HG03342 (cell line): ENCODE data around the gene MOSMO.
"Not testable (repeated sequence)": the region's sequence is repeated elsewhere in the genome, so short reads cannot be mapped to it uniquely, and the experiment has no call there.

ENCODE experiments used
- ATAC-seq: cut with Tn5 transposase; IDR thresholded peaks from one replicate; pipeline ENCODE4 v1.9.1; 2021; ENCODE audit warnings: mild to moderate bottlenecking, moderate library complexity; ENCODE audit not compliant: unreplicated experiment

Gene MOSMO

DNA sequence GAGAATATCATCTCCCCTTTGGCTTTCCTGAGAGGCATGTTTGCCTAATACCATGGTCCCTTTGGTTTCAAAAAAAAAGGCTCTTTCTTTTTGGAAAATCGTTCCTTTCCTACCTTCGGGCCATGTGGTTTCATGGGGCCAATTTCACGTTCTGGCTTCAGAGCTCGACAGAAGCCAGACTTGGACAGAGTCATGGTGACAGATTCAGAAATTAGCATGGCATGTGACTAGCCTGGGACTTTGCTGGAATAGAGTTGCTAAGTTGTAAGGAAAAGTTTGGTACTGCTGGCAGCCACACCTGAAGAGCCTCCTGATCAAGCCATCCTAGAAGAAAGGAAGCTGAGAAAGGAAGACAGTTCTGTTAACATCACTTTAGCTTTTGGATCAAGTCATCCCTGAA lies 82.0 kb downstream of the MOSMO start:
- ATAC-seq = no peak

DNA sequence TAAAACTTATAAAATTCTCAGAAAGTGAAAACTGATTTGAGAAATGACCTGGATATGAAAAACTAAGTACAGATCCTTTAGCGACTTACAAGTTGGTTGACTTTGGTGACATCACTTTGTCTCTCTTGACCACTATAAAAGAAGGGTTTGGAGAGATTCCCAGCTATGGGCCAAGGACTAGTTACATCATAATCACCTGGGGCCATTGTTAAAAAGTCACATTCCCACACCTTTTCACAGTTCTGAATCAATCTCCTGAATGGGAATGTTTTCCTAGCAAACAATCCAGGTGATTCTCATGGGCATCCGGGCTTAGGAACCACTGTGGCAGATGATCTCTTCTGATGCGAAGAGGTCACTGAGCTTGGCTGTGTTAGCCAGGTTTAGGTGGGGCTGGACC lies 83.8 kb downstream of the MOSMO start:
- ATAC-seq = no peak

DNA sequence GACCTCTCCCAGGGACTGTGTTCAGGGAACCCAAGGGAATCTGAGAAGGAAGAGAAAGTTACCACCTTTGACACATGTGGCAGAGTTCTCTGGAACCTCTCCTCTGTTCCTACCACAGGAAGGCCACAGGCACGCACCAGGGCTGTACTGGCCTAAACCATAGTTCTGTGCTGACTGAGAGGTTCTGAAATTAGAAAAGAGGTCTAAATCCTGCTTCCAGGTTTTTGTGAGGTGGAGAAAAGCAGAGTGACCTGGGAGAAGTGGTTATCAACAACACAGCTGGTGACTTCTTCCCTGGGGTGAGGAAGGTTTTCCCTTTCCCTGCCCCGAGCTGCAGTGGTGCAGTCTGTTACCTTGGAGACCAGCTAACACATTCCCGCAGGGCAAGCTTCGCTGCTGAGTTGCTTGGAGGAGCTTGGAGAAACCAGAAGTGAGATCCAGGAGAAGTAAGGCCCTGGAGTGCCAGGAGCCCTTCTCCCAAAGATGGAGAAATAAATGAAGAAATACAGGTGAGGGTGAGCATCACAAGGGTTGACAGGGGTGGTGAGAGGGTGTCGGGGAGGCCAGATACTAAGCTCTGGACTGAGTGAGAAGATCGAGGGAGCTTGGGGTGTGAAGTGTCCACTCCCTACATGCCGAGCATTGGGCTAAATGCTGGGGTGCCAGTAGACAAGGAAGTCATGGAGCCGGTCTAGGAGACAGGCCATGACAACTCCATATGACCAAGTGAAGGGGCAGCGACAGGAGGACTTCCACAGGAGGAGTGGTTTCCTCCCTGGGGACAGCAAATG lies 84.4 kb downstream of the MOSMO start, which contains the start of gene VWA3A:
Gene VWA3A, plus strand, starts transcription at position 399 of the 791 bp plus-strand sequence. Its CDS starts 97 bp downstream, at position 496.
- ATAC-seq = no peak

DNA sequence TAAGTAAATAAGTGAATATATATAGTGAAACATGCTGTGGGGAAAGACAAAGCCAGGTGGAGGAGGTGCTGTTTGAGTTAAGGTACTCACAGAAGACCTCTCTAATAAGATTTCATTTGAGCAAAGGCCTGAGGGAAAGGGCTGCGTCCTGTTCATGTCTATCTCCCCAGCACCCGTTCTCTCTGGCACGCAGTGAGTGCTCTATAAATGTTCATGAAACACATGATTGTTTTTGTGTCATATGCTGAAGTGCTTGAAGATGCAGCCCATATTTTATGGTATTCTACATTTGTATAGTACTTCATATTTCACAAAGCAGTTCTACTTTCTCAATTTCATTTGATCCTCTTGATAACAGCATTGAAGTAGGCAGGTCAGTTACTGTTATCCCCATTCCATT lies 85.4 kb downstream of the MOSMO start:
- ATAC-seq = no peak

DNA sequence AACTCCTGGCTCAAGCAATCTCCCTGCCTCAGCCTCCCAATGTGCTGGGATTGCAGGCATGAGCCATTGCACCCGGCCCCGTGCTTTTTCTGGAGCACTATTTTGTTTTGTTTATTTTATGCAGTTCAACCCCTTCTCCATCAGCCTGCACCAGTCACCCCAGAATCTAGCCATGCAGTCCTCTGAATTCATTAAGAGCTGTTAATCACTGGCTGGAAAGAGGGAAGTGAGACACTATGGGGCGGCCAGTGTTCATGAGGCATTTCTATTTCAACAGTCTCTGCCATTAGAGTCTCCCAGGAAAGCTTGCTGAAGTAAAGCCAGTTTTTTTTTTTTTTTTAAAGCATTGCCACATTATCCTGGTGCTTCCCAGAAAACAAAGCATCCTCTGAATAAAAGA lies 86.1 kb downstream of the MOSMO start:
- no peak for ATAC-seq

DNA sequence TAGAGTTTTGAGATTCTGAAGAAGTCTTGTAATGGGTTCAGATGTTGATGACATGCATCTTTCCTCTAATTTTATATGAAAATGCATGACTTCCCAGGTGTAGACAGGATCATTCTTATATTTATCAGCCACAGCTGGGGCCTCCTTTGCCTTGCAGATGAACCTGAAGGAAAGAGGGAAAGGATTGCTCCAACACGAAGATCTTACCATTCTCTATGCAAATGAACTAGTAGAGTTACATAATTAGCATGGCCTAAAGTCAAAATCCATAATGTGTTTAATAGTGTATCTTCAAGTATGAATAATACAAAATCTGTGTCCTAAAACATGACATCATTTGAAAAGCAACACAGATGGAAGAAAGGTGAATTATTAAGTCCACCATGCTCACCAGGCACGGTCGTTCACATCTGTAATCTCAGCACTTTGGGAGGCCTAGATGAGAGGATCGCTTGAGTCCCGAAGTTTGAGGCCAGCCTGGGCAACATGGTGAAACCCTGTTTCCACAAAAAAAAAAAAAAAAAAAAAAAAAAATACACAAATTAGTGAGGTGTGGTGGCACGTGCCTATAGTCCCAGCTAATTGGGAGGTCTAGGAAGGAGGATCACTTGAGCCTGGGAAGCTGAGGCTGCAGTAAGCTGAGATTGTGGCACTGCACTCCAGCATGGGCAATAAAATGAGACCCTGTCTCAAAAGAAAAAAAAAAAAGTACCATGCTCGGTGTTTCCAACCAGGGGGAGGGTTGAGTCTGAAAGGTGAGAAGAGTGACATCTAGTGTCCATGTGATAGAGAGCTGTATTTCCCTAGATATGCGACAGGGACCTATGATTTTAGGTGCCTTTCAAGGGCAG lies 90.7 kb downstream of the MOSMO start:
- ATAC-seq = no peak

DNA sequence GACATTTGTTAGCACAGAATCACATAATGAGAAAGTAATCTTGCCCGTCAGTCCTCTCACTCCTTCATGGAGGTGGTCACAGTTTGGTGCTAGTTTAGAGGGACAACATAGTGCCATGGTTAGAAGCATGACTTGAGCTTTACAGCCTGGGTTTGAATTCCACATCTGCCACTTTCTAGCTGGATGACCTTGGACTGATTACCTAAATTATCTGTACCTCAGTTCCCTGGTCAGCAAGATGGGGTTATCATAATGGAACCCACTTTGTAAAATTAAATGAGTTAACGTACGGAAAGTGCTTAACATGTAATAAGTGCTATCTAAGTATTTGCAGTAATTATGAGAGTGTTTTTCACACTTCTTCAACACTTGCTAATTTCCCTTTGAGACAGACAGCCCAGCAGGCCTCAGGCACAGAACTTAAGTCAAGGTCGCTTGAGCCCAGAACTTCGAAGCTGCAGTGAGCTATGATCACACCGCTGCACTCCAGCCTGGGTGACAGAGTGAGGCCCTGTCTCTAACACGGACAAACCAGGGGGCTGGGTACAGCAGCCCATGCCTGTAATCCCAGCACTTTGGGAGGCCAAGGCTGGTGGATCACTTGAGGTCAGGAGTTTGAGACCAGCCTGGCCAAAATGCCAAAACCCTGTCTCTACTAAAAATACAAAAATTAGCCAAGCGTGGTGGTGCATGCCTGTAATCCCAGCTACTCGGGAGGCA lies 91.5 kb downstream of the MOSMO start:
- no peak for ATAC-seq

DNA sequence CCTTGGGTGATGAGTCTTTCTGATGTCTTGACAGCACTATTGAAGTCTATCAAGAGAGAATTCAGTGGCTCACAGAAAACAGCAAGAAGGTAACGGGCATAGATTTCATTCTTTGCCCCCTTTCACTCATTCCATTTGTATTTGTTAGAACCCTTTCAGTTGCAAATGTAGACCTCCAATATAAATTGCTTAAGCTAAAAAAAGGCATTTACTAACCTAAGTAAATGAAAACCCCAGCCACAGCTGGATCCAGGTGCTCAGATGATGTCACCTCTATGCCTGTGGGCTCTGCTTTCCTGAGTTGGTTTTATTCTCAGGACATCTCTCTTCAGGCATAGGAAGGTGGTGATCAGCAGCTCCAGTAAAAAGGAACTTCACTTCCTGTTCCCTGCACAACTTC lies 95.5 kb downstream of the MOSMO start:
- no peak for ATAC-seq

DNA sequence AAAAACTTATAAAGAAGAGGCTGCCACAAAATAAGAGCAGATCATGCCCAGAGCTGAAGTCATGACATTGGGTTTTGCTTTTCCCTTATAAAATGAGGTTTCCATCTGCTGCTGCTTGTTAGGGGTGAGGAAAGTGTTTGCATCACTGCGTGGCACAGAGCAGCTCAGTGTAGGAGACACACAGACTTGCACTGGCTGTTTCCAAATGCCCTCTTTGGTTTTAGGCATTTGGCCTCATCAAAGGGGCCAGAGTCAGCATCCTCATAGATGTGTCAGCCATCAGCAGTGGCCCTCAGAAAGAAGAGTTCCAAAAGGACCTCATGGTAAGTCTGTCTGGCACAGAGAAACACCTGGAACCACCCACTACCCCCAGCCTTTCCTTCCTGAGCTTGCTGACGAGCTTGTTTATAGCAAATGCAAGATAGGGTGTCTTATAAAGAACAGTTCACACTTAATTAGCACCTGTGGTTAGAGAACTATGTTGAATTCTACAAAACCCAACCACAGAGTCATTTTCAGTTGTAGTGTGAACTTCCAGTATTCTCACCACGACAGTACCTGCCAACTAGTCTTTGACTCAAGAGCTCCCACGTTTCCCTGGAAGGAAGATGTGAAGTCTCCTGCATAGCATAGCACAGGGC lies 101.5 kb downstream of the MOSMO start:
- ATAC-seq = no peak

DNA sequence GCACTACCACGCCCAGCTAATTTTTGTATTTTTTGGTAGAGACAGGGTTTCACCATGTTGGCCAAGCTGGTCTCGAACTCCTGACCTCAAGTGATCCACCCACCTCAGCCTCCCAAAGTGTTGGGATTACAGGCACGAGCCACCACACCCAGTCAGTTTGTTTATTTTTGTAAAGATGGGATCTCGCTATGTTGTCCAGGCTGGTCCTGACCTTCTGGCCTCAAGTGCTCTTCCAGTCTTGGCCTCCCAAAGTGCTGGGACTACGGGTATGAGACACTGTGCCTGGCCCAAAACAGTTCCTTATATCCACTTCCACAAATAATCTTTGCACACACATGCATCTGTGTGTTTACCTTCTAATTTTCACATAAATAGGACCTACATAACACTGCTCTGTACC lies 103.7 kb downstream of the MOSMO start:
- not testable (repeated sequence) for ATAC-seq

DNA sequence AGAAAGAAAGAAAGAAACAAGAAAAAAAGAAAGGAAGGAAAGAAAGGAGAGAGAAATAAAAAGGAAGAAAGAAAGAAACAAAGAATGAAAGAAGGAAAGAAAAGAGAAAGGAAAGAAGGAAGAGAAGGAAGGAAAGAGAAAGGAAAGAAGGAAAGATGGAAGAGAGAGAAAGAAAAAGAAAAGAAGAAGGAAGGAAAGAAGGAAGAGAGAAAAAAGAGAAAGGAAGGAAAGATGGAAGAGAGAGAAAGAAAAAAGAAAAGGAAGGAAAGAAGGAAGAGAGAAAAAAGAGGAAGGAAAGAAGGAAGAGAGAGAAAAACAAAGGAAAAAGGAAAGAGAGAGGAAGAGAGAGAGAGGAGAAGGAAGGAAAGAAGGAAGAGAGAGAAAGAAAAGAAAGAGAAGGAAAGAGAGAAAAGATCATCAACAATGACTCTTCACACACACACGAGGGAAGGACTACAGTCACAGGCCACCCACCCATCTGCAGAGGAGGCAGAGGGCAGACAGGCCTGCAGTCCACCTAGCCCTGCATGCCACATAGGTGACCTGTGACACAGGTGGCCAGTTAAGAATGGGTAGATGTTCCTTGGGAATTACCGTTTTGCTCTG lies 108.3 kb downstream of the MOSMO start:
- no peak for ATAC-seq

DNA sequence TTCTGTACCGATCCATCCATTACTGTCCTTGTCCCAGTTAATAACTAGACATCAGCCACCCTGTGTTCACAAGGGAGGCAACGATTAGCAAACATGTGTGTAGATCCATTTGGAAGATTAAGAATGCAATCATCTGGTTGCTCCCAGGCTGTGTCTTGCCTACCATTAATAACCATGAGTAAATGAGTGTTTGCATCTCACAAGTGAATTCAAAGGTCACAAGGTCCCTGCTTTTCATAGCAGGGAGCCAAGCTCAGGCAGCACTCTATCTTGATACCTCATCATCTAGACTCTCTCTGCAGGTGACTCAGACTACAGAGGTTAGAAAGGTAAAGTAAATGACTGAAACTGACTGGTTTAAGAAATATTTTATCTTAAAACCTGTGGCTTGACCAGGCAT lies 109.7 kb downstream of the MOSMO start:
- ATAC-seq = no peak

DNA sequence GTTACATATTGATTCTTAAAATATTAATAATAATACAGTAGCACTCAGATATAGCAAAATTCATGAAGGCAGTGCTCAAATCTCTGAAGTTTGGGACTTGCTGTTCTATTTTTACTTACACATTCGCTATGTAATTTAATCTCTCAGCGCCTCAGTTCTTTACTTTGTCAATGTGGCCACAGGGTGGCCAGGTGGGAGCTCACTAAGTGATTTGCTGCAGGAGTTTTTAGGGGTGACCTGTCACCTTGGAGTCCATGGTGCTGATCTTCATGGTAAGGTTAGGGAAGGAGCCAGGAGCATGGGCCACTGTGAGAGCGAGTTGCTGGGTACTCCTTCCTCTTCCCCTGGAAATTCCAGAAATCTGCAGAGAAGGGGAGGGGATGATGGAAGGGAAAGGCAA lies 112.5 kb downstream of the MOSMO start:
- ATAC-seq = no peak

DNA sequence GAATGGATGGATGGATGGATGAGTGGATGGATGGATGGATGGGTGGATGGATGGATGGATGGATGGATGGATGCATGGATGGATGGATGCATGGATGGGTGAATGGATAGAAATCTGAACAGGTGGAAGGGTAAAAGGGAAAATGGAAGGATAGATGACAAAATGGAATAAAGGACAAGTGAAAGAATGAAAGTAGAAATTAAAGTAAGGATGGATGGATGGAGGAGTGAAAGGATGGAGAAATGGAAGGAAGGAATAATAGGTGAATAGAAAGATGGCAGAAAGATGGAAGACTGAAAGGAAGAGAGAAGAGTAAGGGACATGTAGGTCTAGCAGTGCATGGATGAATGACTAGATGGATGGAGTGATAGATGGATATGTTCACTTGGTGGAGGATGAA lies 114.3 kb downstream of the MOSMO start:
- ATAC-seq = no peak

DNA sequence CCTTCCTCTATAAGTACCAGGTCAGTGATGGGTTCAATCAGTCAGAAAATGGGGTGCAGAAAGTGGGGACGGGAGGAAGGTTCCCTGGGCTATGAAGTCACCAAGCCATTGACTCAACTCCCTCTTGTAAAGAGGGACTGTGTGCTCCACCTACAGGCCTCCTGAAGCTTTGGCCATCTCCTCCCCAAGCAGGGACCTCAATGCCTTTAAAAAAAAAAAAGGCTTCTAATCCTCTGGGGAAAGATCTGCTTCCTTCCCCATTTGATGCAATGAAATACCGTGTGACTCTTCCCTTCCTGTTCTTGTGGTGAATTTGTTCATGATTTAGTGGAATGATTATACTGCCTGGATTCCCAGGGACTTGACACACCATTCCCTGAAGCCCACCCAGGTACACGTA lies 115.2 kb downstream of the MOSMO start:
- ATAC-seq = no peak

DNA sequence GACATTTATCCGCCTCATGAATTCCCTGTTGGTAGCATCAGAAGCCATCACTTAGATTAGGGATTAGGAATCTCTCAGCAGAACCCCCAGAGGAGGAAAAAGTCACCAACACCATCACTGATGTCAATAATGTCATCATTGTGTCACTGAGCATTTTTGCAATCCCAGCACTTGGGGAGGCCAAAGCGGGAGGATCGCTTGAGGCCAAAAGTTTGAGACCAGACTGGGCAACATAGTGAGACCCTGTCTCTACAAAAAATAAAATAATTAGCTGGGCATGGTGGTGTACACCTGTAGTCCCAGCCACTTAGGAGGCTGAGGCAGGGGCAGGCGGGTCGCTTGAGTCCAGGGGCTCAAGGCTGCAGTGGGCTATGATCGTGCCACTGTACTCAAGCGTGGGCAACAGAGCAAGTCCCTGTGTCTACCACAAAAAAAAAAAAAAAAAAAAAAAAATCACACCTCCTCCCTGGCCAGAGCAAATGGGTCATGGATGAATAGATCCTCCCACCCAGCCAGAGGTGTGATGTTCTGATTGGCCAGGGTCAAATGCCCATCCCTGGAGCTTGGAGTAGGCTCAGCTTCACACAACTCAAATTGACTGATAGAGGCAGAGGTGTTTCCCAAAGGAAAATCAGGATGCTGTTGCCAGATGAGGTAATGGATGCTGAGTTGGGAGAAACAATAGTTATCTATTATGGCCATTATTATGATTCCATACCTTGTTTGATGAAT lies 116.0 kb downstream of the MOSMO start:
- ATAC-seq = no peak

DNA sequence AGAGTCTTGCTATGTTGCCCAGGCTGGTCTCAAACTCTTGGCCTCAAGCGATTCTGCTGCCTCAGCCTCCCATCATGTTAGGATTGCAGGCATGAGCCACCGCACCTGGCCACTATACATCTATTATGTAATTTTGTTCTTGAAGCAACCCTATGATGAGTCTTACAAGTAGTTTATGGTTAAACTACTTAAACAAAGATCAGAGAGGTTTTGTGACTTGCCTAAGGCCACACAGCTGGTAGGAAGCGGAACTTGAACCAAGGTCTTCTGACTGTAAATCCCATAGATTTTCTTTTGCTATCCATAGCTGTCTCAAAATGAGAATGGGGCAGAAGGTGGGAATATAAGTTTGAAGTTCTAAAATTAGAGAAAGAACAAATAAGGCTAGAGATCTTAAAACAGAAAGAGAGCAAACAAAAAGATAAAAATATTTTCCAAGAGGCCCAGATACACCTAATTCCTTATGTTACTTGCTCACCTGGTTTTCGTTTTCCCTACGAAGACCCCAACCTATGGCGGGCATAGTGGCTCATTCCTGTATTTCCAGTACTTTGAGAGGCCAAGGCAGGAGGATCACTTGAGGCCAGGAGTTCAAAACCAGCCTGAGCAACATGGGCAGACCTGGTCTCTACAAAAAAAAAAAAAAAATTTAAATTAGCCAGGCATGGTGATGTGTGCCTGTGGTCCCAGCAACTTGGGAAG lies 116.8 kb downstream of the MOSMO start:
- no peak for ATAC-seq

DNA sequence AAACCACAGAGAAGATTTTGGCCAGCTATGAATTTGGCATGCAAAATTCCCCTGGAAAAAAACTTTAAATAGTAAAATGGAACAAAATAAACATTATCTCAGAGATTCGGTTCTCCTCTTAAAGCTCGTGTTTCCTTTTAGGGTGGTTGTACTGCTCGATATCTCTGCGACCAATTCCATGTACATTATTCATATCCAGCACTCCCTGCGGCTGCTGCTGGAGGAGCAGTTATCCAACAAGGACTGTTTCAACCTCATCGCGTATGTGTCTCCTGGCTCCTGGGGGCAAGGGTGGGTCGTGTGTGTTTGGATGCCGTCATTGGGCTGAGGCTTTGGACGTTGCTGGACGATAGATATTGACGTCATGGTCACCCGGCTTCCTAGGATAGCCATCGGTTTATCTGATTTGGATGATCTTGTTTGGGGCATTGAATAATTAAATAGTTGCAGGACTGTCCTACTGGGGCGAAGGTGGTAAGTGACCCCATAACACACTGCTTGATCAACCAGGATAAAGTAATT lies 118.2 kb downstream of the MOSMO start:
- ATAC-seq = no peak

DNA sequence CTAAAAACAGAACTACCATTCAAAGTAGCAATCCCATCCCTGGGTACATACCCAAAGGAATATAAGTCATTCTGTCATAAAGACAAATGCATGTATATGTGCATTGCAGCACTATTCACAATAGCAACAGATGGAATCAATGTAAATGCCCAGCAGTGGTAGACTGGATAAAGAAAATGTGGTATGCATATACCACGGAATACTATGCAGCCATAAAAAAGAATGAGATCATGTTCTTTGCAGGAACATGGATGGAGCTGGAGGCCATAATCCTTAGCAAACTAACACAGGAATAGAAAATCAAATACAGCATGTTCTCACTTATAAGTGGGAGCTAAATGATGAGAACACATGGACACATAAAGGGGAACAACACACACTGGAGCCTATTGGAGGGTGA lies 120.6 kb downstream of the MOSMO start:
- not testable (repeated sequence) for ATAC-seq
